ENCODE measurements around the gene STXBP6. TPM values are rescaled to one million over a fixed set of nuclear protein-coding genes. Genes with fewer than 3 reads are reported as not detected.
A peak's percentile ranks its signal among the peaks of the same experiment; 100 is the strongest.

Gene STXBP6
- total RNA-seq, 1 experiment from 2014 or later: 6.4 TPM

DNA sequence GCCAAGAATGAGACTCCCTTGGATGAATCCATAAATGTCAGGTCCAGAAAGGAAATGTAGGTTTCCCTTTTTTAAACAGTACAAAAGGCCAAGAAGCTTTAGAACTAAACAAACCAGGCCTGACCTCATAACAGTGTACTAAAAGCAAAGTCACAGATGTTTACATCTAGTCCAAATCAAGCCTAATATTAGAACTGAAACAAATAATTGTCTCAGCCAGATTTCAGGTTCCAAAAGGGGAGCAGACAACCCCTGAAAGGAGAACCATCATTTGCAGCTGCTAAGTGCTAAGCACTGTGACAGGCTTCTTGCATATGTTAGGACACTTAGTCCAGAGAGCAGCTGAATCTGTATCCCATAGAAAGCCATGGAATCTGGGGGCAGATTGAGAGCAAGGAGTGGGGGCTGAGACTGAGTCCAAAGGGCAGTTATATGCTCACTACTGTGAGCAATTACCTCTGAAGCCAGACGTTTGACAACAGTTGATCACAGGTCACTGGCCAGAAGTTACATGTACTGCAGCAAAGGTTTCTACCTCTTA lies 90.1 kb downstream of the STXBP6 start:
- H3K27ac ChIP-seq: no peak overlapping the region
- H3K9me3 ChIP-seq (replicated peaks): no peaks in the 10 kb centered on the region
- no peaks in the 10 kb centered on the region for H3K27me3 ChIP-seq (replicated peaks)
- no peak overlapping the region for H3K4me3 ChIP-seq
- DNase-seq (ENCODE audit: low read depth in 1 of 2, low spot score in 2 of 2): no peak
- H3K36me3 ChIP-seq: no peaks in the 10 kb centered on the region
- H3K4me1 ChIP-seq (replicated peaks): peaks cover 5% of the 10 kb centered on the region; the same call in 1 of the 2 replicates

DNA sequence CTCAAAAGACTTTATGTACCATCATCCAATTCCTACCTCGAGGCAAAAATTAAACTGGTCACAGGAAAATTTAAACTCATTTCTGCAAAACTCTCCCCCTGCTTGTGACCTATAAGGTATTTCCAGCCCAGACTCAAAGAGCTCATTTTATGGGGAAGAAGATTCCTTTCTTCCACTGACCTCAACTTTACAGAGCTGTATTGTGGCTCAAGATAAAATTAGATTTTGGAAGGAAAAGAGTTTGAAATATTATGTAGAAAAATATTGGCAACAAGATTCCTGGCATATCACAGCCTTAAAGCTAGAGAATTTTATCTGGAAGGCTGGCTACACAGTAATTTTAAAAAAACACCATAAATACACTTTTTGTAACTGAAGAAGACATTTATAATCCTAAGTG lies 91.7 kb downstream of the STXBP6 start:
- H3K27me3 ChIP-seq (replicated peaks): no peaks in the 10 kb centered on the region
- no peak overlapping the region for H3K4me3 ChIP-seq
- H3K9me3 ChIP-seq (replicated peaks): no peaks in the 10 kb centered on the region
- H3K36me3 ChIP-seq: no peaks in the 10 kb centered on the region
- peaks cover 5% of the 10 kb centered on the region; the same call in 1 of the 2 replicates for H3K4me1 ChIP-seq (replicated peaks)
- DNase-seq (ENCODE audit: low read depth in 1 of 2, low spot score in 2 of 2): no peak
- H3K27ac ChIP-seq: no peak overlapping the region

DNA sequence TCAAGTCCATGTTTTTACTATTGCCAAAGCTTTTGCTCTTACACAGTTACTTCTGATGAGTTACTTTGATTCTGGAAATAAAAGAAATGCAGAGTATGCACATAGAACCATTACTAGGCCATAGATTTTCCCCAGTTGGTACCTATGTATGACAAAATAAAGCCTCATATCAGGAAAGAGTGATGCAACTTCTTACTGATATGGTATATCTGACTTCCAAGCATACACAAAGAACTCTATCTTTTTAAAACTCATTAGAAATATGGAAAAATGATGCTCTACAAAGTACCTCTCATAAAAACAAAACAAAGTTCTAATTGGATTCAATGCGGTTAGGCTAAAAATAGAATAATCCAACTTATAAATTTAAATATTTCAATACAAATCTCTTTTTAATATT lies 92.1 kb downstream of the STXBP6 start:
- no peaks in the 10 kb centered on the region for H3K9me3 ChIP-seq (replicated peaks)
- DNase-seq (ENCODE audit: low read depth in 1 of 2, low spot score in 2 of 2): no peak
- no peak overlapping the region for H3K27ac ChIP-seq
- H3K4me1 ChIP-seq (replicated peaks): peaks cover 5% of the 10 kb centered on the region; the same call in 1 of the 2 replicates
- H3K36me3 ChIP-seq: no peaks in the 10 kb centered on the region
- no peaks in the 10 kb centered on the region for H3K27me3 ChIP-seq (replicated peaks)
- no peak overlapping the region for H3K4me3 ChIP-seq

DNA sequence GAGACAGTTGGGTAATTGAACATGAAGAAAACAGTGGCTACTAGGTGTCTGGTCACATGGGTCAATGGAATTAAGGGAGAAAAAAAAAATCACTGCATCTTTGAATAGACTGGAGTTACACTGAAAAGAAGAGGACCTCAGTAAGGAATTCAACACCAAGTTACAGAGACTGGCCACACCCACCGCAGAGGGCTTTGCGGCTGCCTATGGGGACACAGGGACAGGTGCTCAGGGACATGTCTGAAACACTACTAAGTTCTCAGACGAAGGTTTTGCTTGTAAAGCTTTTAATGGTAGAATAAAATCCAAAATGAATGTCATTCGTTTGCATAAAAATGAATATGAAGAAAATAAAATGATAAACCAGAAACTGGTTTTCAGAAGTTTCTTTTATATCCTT lies 93.8 kb downstream of the STXBP6 start:
- no peaks in the 10 kb centered on the region for H3K27me3 ChIP-seq (replicated peaks)
- no peaks in the 10 kb centered on the region for H3K9me3 ChIP-seq (replicated peaks)
- no peak for DNase-seq (ENCODE audit: low read depth in 1 of 2, low spot score in 2 of 2)
- no peak overlapping the region for H3K4me3 ChIP-seq
- peaks cover 5% of the 10 kb centered on the region; the same call in 1 of the 2 replicates for H3K4me1 ChIP-seq (replicated peaks)
- H3K27ac ChIP-seq: no peak overlapping the region
- no peaks in the 10 kb centered on the region for H3K36me3 ChIP-seq

DNA sequence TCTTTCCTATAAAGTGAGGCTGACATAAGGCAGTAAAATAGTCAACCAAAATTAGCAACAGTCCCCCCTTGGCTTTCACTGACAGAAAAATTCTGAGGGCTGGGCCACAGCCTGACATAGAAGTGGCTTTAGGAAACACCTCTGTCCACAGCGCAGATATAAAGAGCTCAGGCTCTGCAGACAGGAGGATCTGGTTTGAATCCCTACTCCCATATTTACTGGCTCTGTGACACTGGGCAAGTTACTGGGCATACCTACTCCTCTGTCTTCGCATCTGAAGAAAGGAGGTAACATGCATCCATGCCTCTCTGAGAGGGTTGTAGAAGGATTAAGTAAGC lies 95.3 kb downstream of the STXBP6 start:
- Histone ChIP-seq H3K4me3 (no peak overlapping the region), H3K9me3 (replicated peaks) (no peaks in the 10 kb centered on the region), H3K27me3 (replicated peaks) (no peaks in the 10 kb centered on the region), H3K4me1 (replicated peaks) (0 out of 2 replicates have a peak, but pooled peaks cover 2% of the 10 kb centered on the region), H3K27ac (no peak overlapping the region), H3K36me3 (no peaks in the 10 kb centered on the region)
- no peak for DNase-seq (ENCODE audit: low read depth in 1 of 2, low spot score in 2 of 2)

DNA sequence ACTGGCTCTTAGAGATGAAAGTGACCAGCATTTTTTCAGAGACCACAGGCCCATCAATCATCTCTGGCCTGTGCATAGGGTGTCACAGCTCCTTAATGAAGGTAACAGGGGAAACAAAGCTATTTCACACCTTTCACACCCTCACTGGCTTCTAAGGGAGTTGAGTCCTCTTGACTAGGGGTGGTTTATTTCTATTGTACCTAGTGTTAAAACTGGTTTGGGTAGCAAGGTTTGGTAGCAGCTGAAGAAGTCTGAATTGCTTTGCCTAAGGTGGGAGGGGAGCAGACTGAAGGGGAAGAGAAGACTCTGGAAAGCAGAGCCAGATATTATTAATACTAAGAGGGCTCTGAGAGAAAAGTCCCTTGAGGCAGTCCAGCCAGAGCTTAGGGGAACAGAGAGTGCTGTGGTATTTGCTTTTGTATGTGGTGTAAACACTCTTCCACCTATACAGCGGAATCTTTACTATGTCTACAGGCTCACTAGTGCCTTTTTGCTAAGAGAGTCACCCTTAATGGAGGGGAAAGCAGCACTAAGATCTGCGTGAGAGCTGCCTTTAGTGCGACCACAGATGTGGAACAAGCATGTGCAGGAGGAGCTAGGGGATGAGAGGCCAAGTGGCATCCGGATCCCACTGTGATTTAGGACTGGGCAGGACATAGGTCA lies 95.8 kb downstream of the STXBP6 start:
- Histone ChIP-seq H3K4me3 (no peak overlapping the region), H3K27ac (no peak overlapping the region), H3K4me1 (replicated peaks) (no peaks in the 10 kb centered on the region), H3K27me3 (replicated peaks) (no peaks in the 10 kb centered on the region), H3K9me3 (replicated peaks) (no peaks in the 10 kb centered on the region), H3K36me3 (no peaks in the 10 kb centered on the region)
- DNase-seq (ENCODE audit: low read depth in 1 of 2, low spot score in 2 of 2): no peak

DNA sequence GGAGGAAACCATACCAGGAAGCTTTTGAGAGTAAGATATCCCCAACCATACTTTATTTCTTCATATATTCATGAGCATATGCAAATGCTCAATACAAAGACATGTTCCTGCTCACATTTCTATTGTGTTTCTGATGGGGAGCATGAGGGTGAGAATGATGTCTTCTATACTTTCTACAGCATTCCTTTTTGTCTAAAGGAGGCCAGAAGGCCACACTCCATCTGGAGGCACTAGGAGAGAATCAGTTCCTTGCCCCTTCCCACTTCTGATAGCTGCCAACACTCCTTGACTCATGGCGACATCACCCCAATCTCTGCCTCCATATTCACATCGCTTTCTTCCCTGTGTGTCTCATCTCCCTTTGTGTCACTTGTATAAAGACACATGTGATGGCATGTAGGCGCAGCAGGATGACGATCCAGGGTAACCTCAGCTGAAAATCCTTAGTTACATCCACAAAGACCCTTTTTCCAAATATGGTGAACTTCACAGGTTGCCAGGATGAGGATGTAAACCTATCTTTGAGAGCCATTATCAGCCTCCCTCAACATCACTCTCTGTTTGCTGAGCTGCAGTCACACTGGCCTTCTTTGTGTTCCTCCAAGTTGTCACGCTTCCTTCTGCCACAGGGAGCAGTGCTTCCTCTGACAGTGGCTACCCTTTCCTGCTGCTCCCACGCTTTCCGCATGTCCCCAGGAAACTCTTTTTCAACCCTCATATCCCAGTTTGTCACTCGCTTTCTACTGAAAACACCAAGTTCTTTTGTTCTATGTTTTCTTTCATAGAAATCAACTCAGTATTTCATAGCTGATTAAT lies 96.9 kb downstream of the STXBP6 start:
- DNase-seq (ENCODE audit: low read depth in 1 of 2, low spot score in 2 of 2): no peak
- no peaks in the 10 kb centered on the region for H3K27me3 ChIP-seq (replicated peaks)
- H3K4me1 ChIP-seq (replicated peaks): no peaks in the 10 kb centered on the region
- no peaks in the 10 kb centered on the region for H3K9me3 ChIP-seq (replicated peaks)
- no peaks in the 10 kb centered on the region for H3K36me3 ChIP-seq
- no peak overlapping the region for H3K27ac ChIP-seq
- H3K4me3 ChIP-seq: no peak overlapping the region

DNA sequence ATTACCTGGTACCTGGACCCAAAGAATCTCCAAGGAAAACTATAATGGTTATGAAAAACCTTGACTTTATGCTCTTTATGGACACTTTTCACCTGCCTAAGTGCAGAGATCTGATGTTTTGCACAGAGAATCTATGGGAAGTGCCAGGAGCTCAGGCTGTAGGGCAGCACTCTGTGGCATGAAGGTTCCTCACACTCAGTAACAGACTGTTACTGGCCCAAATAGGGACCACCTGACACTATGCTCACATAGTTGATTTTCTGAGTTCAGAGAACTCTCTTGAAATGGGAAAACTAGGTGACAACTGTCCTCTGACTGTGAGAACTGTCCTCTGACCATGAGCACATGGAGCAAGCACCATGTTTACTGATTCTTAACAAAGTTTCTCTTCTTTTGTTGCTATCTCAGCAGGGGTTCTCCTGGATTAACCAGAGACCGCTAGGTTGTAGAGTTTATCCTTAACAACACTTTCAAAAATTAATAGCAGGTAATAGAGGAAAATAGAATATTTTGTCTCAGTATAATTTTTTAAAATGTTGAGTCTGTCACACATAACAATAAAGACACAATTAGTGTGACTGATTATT lies 101.6 kb downstream of the STXBP6 start:
- Histone ChIP-seq H3K36me3 (no peaks in the 10 kb centered on the region), H3K4me3 (no peak overlapping the region), H3K27me3 (replicated peaks) (no peaks in the 10 kb centered on the region), H3K9me3 (replicated peaks) (no peaks in the 10 kb centered on the region), H3K4me1 (replicated peaks) (no peaks in the 10 kb centered on the region), H3K27ac (no peak overlapping the region)
- no peak for DNase-seq (ENCODE audit: low read depth in 1 of 2, low spot score in 2 of 2)

DNA sequence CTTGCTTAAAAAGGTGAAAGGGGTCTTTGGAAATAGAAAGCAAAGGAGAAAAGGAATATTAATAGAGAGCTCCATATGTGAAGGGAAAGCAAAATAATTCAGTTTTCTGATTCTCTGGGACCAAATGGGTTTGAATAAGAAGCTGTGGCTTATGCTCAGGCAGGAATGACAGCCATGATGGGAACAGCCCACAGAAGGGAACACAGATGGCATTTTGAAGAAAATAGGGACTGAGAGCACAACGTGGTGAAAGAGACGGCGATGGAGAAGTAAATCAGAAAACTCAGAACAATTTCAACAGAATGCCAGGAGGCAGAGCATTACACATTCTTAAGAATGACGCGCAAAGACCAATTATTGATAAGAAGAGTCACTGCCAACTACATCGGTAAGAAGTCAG lies 102.8 kb downstream of the STXBP6 start:
- no peak for DNase-seq (ENCODE audit: low read depth in 1 of 2, low spot score in 2 of 2)
- Histone ChIP-seq H3K36me3 (no peaks in the 10 kb centered on the region), H3K27me3 (replicated peaks) (no peaks in the 10 kb centered on the region), H3K4me3 (no peak overlapping the region), H3K9me3 (replicated peaks) (no peaks in the 10 kb centered on the region), H3K27ac (no peak overlapping the region), H3K4me1 (replicated peaks) (no peaks in the 10 kb centered on the region)

DNA sequence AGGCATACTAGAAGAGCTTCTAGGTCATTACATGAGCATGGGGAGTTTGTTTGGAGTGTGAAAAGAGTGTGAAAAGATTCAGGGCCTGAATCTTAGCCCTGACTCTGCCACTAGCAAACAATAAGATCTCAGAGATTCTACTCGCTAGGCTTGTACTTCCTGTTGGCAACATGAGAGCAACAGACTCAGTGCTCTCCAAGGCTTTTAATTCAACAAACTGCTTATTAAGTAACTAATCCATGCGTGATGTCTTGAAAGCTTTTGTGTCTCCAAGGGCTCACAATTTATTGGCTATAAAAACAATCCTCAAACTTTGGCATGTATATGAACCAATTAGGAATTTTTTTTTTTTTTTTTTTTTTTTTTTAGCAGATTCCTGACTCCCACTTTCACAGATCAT lies 105.1 kb downstream of the STXBP6 start:
- Histone ChIP-seq H3K36me3 (no peaks in the 10 kb centered on the region), H3K4me1 (replicated peaks) (no peaks in the 10 kb centered on the region; the same call in 1 of the 2 replicates), H3K9me3 (replicated peaks) (no peaks in the 10 kb centered on the region), H3K4me3 (no peak overlapping the region), H3K27ac (no peak overlapping the region), H3K27me3 (replicated peaks) (no peaks in the 10 kb centered on the region)
- DNase-seq (ENCODE audit: low read depth in 1 of 2, low spot score in 2 of 2): no peak

DNA sequence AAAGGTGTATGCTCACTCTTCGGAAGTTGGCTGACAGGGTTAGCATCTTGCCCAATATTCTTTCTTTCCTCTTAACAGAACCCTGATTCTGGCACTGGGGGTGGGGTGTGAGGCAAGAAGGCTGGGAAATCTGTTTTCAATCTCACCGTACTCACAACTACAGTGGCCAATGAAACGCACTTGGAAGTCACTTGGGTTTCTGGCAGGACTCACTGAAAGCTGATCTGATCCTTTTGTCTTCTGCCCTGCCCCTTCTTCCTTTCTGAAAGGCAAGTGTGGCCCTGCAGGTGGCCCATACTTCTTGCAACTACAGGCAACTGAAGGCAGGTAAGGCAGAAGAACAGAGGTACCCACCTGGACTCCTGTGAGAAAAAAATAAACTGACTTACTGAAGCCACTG lies 106.9 kb downstream of the STXBP6 start:
- no peak for DNase-seq (ENCODE audit: low read depth in 1 of 2, low spot score in 2 of 2)
- Histone ChIP-seq H3K4me3 (no peak overlapping the region), H3K27me3 (replicated peaks) (no peaks in the 10 kb centered on the region), H3K36me3 (no peaks in the 10 kb centered on the region), H3K4me1 (replicated peaks) (no peaks in the 10 kb centered on the region; the same call in 1 of the 2 replicates), H3K9me3 (replicated peaks) (no peaks in the 10 kb centered on the region), H3K27ac (no peak overlapping the region)

DNA sequence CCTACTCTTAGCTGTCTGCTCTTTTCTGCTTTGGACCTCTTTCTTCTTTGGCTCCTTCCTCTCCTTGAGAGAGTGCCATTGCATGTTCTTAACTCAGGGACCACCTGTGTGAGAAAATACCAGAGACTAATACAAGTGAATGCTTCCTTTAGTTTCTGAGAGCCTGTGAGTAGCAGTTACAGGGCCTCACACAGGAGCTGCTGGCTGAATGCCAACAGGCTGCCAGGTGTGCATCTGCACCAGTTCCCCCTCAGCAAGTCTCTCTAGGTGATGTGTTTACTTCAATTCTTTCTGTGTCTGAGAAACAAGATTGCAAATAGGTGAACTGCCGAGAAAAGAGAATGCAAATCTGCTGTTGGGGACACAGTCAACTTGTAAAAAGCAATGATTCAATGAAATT lies 108.2 kb downstream of the STXBP6 start:
- Histone ChIP-seq H3K4me3 (no peak overlapping the region), H3K9me3 (replicated peaks) (no peaks in the 10 kb centered on the region), H3K27ac (no peak overlapping the region), H3K27me3 (replicated peaks) (no peaks in the 10 kb centered on the region), H3K36me3 (no peaks in the 10 kb centered on the region), H3K4me1 (replicated peaks) (no peaks in the 10 kb centered on the region; the same call in 1 of the 2 replicates)
- peak in 1 of 2 experiments; percentile 3 for DNase-seq (ENCODE audit: low read depth in 1 of 2, low spot score in 2 of 2)

DNA sequence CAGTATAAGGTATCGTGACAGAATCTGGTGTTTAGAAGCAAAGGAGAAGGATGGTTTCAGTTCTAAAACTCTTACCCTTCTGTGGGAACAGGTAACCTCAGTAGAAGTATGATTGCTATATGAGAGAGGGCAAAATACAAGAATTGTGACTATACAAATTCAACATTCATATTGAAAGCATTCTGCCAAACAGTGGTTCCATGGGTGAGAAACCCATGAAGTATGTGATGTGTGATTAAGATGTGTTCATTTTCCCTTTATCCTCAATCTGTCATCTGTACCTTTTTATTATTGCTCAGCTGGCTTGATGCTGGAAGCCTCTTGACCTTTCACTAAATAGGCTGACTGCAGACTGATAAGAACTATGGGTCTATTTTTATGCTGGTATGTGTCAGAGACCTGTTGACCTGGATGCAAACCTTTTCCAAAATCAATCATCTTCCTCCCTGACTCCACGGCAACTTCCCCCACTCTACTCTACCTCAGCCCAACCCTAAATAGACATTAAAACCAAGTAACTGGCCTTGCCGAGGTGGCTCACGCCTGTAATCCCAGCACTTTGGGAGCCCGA lies 109.6 kb downstream of the STXBP6 start:
- Histone ChIP-seq H3K36me3 (no peaks in the 10 kb centered on the region), H3K9me3 (replicated peaks) (no peaks in the 10 kb centered on the region), H3K27me3 (replicated peaks) (no peaks in the 10 kb centered on the region), H3K4me1 (replicated peaks) (no peaks in the 10 kb centered on the region; the same call in 1 of the 2 replicates), H3K4me3 (no peak overlapping the region), H3K27ac (no peak overlapping the region)
- DNase-seq (ENCODE audit: low read depth in 1 of 2, low spot score in 2 of 2): no peak

DNA sequence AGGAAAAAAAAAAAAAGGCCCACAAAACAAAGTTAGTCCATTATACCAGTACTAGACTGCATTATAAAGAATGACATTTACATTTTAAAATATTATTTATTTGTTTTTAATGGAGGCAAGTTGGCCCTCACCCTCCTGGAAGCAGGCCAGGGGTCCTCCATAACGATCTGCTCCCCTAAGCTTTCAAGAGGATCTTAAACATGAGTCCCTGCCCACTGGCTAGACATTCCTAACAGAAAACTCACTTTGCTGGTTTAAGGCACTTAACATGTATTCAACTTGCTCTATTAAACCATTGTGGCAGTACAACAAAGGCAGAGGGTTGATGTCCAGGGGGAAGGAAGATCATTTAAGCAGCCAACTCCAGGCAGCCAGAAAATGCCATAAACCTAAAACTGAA lies 111.4 kb downstream of the STXBP6 start:
- H3K27ac ChIP-seq: no peak overlapping the region
- H3K9me3 ChIP-seq (replicated peaks): no peaks in the 10 kb centered on the region
- H3K36me3 ChIP-seq: no peaks in the 10 kb centered on the region
- H3K27me3 ChIP-seq (replicated peaks): no peaks in the 10 kb centered on the region
- no peak overlapping the region for H3K4me3 ChIP-seq
- DNase-seq (ENCODE audit: low read depth in 1 of 2, low spot score in 2 of 2): no peak
- H3K4me1 ChIP-seq (replicated peaks): no peaks in the 10 kb centered on the region; the same call in 1 of the 2 replicates
